NK-92 treated with Interleukin-12 subunit alpha and Interleukin-12 subunit beta, amount 100 ng/mL, for 24 hours (cell line): ENCODE data around the gene LRFN2.

Experiments used
- DNase-seq: peaks from one replicate; lab custom pipeline; 2025; lab: John Stamatoyannopoulos, UW

Gene LRFN2

GRCh38 chr6:40398810-40399477, 188.2 kb downstream of the LRFN2 start:
- DNase-seq: no peak

GRCh38 chr6:40398034-40398691, 189.0 kb downstream of the LRFN2 start:
- no peak for DNase-seq

GRCh38 chr6:40397287-40398033, 189.7 kb downstream of the LRFN2 start:
- DNase-seq: no peak

DNA sequence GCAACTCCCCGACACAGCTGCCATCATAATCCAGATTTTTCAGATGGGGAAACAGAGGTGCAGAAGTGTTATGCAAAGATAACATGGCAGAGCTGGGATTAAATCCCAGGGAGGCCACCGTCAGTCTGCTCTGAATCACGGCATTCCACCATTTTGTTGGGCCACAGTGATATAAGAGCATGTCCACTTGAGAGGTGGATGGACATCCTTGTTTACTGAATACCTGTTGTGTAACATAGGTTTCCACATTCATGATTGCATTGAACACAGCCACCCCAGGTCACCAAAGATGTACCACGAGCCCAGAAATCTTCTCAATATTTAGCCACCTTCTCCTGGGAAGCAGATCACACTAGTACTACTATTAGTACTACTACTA, 191.5 kb downstream of the LRFN2 start:
- no peak for DNase-seq

DNA sequence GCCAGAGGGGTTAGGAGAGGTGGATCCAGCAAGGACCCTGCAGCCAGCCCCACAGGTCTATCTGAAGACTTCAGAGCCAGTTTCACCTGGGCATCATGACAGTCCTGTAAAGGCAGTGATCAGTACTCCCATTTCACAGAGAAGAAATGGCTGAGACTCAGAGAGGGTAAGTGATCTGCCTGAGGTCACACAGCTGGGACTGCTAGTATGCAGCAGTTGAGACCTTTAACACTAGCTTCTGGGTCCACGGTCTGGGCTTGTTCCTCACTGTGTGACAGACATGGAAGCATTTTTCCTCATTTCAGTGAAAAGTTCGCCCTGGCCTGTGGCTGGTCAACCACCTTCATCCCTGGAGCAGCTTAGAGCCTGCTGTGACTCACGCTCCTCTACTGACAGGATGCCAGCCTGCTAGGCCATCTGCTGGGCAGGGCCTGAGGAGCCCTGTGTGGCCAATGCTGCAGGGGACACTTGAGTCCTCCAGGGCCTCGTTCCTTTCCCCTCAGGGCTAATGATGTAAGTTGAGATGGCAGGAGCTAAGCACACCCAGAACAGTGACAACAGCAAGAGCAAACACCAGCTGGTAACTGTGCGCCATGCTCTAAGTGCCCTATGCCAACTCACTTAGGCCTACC, 192.0 kb downstream of the LRFN2 start:
- no peak for DNase-seq

DNA sequence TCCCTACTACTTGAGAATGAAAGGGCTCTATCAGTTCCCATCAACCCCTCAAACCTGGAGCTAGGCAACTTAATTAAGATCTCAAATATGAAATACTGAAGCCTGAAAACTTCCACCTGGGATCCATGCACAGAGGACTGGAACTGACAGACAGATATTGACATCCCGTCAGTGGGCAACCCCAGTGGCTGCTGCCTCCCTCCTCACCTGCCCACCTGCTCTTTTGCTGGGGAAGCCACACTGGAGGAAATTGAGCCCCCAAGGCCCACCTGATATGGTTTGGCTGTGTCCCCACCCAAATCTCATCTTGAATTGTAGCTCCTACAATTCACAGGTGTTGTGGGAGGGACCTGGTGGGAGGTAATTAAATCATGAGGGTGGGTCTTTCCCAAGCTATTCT, 192.8 kb downstream of the LRFN2 start:
- DNase-seq: no peak

DNA sequence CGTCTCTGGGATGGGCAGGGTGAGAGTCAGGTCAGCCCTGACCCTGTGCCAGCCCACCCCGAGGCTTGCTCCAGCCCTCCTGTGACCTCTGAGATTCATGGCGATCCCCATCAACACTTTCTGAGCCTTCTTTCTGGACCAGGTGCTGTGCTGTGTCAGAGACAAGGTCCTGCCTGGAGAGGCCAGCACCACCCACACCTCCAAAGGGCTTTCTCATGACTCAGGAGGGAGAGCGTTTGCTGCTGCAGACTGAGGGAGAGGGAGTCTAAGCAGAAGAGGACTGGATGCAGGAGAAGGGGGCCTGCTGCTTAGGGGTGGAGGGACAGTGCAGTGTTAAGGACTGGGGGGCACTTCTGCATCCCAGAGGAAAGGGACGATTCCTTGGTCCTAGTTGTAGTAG, 193.5 kb downstream of the LRFN2 start:
- no peak for DNase-seq

GRCh38 chr6:40392589-40392988, 194.6 kb downstream of the LRFN2 start:
- no peak for DNase-seq

DNA sequence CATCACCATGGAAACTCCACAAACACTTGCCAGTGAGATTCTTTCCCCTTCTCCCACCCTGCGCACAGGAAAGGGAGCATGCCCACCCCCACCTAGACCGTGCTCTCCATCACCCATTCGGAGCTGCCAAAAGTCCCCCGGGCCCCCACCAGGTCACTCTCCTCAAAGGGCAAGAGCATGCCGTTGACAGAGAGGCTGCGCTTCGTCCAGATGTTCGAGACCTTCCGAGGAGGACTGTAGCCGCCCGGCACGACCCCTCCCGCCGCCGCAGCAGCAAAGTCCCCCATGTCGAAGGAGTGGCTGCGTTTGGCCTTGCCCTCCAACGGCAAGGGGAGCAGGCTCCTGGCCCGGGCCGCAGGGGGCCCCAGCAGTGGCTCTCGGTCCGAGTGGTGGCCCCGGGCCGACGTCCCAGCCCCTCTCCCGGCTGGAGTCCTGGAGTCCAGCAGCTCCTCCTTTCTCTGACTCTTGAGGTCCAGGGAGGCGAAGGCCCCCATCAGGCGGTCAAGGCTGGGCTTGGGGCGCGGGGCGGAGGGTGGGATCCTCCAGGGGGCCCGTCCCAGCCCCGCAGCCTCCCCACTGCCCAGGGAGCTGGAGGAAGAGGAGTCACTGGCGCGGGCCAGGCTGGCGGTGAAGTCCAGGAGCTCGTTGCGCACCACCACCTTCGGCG, 195.2 kb downstream of the LRFN2 start:
- DNase-seq: no peak

DNA sequence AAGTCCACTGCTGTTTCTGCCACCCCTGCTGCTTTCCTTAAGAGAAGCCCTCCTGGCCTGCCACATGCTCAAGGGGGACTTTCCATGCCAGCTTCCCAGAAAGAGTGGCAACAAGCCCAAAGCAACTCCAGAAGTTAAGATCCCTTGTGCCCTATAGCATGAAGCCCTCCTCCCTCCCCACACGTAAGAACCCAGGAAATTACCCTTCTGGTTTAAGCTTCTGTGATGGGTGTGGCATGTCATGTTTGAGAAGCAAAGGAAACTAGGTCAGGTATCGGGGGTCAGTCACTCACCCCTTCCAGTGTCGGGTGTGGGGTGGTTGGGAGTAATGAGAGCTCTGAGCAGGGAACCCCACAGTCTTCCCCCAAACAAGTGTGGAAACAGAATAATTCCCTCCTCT, 196.1 kb downstream of the LRFN2 start:
- no peak for DNase-seq

- no peak for DNase-seq
Observed at GRCh38 chr6:40390144-40390800, 196.9 kb downstream of the LRFN2 start.

GRCh38 chr6:40389254-40389653, 197.9 kb downstream of the LRFN2 start:
- DNase-seq: no peak

GRCh38 chr6:40387871-40388264, 199.3 kb downstream of the LRFN2 start:
- DNase-seq: no peak

DNA sequence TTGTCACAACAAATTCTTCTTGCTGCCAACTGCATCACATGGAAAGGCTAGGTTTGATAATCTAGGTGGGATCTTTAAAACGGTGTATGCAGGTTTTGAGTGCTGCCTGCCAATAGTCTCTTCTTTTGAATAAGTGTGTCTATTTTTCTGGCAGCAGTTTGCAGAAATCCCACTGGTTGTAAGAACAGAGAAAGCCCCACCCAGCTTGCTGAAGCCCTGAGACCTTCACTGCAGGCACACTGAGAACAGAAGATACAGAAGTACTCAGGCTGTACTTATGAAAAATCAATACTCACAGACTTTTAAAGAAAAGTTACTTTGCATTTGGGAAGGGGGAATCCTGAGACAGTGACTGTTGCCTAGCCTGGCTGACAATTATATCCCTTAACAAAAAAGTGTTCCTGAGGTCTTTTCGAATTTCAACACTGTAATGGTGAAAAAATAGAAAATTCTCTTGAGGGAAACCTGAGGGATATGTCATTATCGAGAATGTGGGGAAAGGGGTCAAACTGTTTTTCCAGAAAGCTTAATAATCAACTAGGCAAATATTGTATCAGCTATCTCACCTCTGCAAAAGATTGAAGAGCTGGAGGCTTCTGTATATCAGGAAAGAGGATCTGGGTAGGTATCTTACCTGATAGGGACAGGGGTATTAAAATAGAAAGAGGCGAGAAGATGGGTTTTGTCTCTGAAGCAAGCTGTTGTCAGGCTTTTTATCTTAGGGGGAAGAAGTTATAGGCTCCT, 199.9 kb downstream of the LRFN2 start:
- DNase-seq: no peak

DNA sequence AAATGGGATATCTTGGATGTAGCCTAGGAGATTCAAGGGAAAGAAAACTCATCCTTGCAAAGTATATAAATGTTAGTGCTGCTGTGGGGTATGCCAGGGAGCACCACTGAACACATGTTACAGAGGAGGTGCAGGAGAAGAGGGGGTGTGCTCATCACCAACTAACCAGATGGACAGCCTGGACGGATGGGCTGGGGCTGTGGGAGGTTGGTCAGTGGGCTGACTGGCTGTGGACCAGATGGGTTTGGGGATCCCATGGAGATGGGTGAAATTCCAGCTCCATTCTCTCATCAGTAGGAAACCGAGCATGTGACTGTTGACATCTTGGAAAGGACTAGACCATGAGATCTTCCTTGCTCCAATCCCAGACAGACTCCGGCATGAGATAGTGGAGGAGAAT, 201.0 kb downstream of the LRFN2 start:
- DNase-seq: no peak

DNA sequence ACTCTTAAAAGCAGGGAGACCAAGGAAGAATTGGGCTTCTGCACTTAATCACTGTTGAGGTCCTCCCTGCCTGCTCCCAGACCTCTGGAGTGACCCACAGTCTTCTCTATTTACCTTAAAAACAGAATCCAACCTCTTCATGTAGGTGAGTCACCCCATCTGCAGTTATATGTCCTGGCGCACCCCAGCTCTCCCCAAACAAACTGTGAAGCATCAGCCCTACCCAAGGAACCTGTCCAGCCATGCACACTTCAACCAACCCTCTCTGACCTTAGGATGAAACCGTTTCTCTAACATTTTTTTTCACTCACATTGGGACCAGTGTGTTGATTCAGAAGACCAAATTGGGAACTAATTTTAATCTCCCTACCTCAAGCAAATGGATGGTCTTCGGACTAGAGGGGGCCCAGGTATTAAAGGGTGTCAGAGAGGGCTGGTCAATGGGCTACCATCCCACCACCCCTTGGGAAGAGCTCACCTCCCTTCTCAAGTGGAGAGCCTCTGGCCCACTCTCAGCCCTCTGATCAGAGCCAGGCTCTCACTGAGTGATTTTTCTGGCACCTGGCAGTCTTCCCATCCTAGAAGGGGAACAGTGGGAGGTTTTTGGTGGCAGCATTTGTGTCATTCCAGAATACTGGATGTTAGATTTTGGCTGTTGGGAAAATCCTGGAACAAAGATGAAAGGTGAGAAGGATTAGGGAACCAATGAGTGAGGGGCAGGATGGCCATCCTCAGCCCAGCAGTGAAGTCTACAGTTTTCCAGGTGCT, 203.6 kb downstream of the LRFN2 start:
- no peak for DNase-seq

GRCh38 chr6:40380271-40380670, 206.9 kb downstream of the LRFN2 start:
- DNase-seq: no peak

DNA sequence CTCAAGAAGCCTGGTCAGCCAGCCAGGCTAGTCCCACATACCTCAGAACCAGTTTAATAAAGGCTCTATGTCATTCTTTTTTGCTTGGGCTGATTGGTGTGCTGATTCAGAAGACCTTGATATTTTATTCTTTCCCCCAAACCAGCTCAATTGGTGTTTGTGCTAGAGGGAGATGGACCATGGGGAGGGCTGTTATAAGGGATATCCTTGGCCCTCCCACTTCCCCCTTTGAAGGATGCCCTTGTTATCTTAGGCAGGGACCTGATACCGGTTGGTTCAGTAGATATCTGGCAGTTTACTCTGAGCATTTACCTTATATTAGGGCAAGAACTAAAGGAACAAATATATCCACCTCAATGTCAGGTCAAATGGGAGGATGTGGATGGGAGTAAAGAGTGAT, 207.4 kb downstream of the LRFN2 start:
- DNase-seq: no peak

DNA sequence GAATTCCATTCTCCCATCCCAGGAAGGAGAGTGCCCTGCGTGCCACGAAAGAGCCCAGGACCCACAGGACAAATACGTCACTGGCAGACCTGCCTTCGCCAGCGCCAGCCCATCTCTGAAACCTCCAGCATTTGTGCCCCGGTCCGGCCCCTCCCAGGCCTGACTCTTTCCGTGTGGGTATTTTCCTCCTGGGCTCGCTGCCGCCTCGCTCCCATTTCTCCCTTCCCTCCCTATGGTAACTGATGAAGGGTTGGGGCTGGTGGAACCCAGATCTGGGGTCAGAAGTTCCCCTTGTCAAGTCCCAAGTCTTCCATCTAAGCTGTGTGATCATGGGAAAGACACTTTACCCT, 208.5 kb downstream of the LRFN2 start:
- no peak for DNase-seq

- DNase-seq: no peak
Observed at GRCh38 chr6:40378071-40378724, 209.0 kb downstream of the LRFN2 start.
